Stimulated activated CD4-positive, alpha-beta T cell treated with anti-CD3 and anti-CD28 coated beads, TNF-alpha, amount 100 ng/mL, for 48 hours (primary cell): Measurements from ENCODE around the gene SLC28A1.
A peak's percentile ranks its signal among the peaks of the same experiment; 100 is the strongest.

Source experiments
- DNase-seq, 3 donors: peaks; one replicate each; pipeline ENCODE4 v3.0.0-alpha.2; 2020; ENCODE audit warnings: low read depth in 3 of 3

Gene SLC28A1

GRCh38 chr15:84992157-84992944 is 107.9 kb downstream of the SLC28A1 start:
- peak in 2 of 3 donors; percentile 30 to 32 for DNase-seq
